Keratinocyte (primary cell): ENCODE results near the gene MDM4. TPM values are rescaled to one million over a fixed set of nuclear protein-coding genes. Genes with fewer than 3 reads are reported as not detected.

Experiments used
- DNase-seq: peaks from one replicate; pipeline ENCODE4 v3.0.0-alpha.2; 2011; ENCODE audit warnings: low read depth, missing footprints, low spot score
- FAIRE-seq: peaks from 2 replicates; lab custom pipeline; 2011; peaks lifted over from hg19 to GRCh38; lab: Jason Lieb, UNC
- H2AFZ ChIP-seq: 2 replicates; pipeline ENCODE4 v1.6.0; 2012; ENCODE audit warnings: low read length, control low read depth, inconsistent platforms; ENCODE audit not compliant: control insufficient read depth
- H3K27ac ChIP-seq: 2 replicates; pipeline ENCODE4 v1.5.1; 2011; ENCODE audit warnings: low read length; ENCODE audit not compliant: control insufficient read depth, insufficient read depth
- H3K27me3 ChIP-seq: 3 replicates; pipeline ENCODE4 v1.6.0; 2011; ENCODE audit warnings: low read length; ENCODE audit not compliant: control insufficient read depth, insufficient read depth; ENCODE audit errors: extremely low read depth
- H3K36me3 ChIP-seq, 2 experiments: 2 replicates in 1 of 2; 3 replicates in 1 of 2; pipeline ENCODE4 v1.5.1; 2011; ENCODE audit warnings: low read length in 2 of 2, mild to moderate bottlenecking in 1 of 2; ENCODE audit not compliant: control insufficient read depth in 2 of 2, insufficient read depth in 2 of 2; ENCODE audit errors: extremely low read depth in 1 of 2
- H3K4me1 ChIP-seq: 3 replicates; pipeline ENCODE4 v1.5.1; 2011; ENCODE audit warnings: low read length; ENCODE audit not compliant: control insufficient read depth, insufficient read depth; ENCODE audit errors: extremely low read depth
- H3K4me2 ChIP-seq: 3 replicates; pipeline ENCODE4 v1.6.0; 2011; ENCODE audit warnings: low read depth, low read length; ENCODE audit not compliant: control insufficient read depth, insufficient read depth; ENCODE audit errors: extremely low read depth
- H3K4me3 ChIP-seq, 3 experiments: fragments of 200-600 bp in 1 of 3; sonication (generic) in 1 of 3; 2 replicates in 2 of 3; 3 replicates in 1 of 3; pipeline ENCODE4 v1.5.1; 2011 to 2016; ENCODE audit warnings: low read length in 3 of 3, mild to moderate bottlenecking in 3 of 3, control low read depth in 2 of 3, inconsistent platforms in 1 of 3, low read depth in 1 of 3, mixed read lengths in 1 of 3, mixed run types in 1 of 3, moderate library complexity in 1 of 3; ENCODE audit not compliant: control insufficient read depth in 2 of 3, insufficient read depth in 2 of 3; ENCODE audit errors: extremely low read depth in 1 of 3
- H3K79me2 ChIP-seq: 2 replicates; pipeline ENCODE4 v1.6.0; 2012; ENCODE audit warnings: low read length; ENCODE audit not compliant: control insufficient read depth, insufficient read depth
- H3K9ac ChIP-seq: 3 replicates; pipeline ENCODE4 v1.6.0; 2011; ENCODE audit warnings: low read length; ENCODE audit not compliant: control insufficient read depth, insufficient read depth; ENCODE audit errors: extremely low read depth
- H3K9me1 ChIP-seq: 3 replicates; pipeline ENCODE4 v1.6.0; 2011; ENCODE audit warnings: low read length; ENCODE audit not compliant: control insufficient read depth, insufficient read depth; ENCODE audit errors: extremely low read depth
- H3K9me3 ChIP-seq: 2 replicates; pipeline ENCODE4 v1.5.1; 2012; ENCODE audit warnings: low read depth, low read length; ENCODE audit not compliant: control insufficient read depth
- H4K20me1 ChIP-seq: 3 replicates; pipeline ENCODE4 v1.6.0; 2011; ENCODE audit warnings: low read length; ENCODE audit not compliant: control insufficient read depth, insufficient read depth; ENCODE audit errors: extremely low read depth
- CTCF ChIP-seq, 3 experiments: IDR thresholded peaks in 1 of 3; conservative IDR thresholded peaks in 1 of 3; optimal IDR thresholded peaks in 1 of 3; 2 replicates in 2 of 3; 3 replicates in 1 of 3; pipeline versions ENCODE3 to v1.5.1; 2011; ENCODE audit warnings: low read length in 3 of 3, mild to moderate bottlenecking in 3 of 3, moderate library complexity in 2 of 3, control low read depth in 1 of 3, inconsistent platforms in 1 of 3; ENCODE audit not compliant: insufficient read depth in 2 of 3; ENCODE audit errors: extremely low read depth in 1 of 3
- EZH2 ChIP-seq: IDR thresholded peaks from one replicate; pipeline ENCODE4 v1.6.1; 2012; ENCODE audit warnings: inconsistent platforms, mild to moderate bottlenecking, low read length, moderate library complexity
- dilution Hi-C: fragments of 300-500 bp; cut with MboI; formaldehyde crosslinking; loops from one replicate; pipeline ENCODE4 v1.7.0; 2020; ENCODE audit warnings: low sequenced_read_pairs; ENCODE audit not compliant: extremely low pct_ligation_motif_present
- polyA plus RNA-seq, 5 experiments: library from polyadenylated mRNA; depleted of rRNA in 3 of 5; stranded (reverse) in 3 of 5; stranded (forward) in 1 of 5; unstranded in 1 of 5; fragments of >200 nt; gene quantifications; 1 replicate in 1 of 5; 2 replicates in 3 of 5; 3 replicates in 1 of 5; pipeline versions ENCODE4 v1.2.1 to v1.2.3, GENCODE V29; 2011 to 2012; ENCODE audit warnings: missing spikeins in 2 of 5, low read depth in 1 of 5, low replicate concordance in 1 of 5

Gene MDM4
- polyA plus RNA-seq, 1 donor (not counting 4 experiments of a cell fraction or from before 2014, with no cell fraction given), result 17.8 TPM

- Histone ChIP-seq H3K27ac (no peak overlapping the region), H3K36me3 (no peaks in the 10 kb centered on the region), H3K9me1 (no peaks in the 10 kb centered on the region), H3K4me1 (peaks cover 14% of the 10 kb centered on the region), H2AFZ (no peak overlapping the region), H4K20me1 (no peaks in the 10 kb centered on the region), H3K4me2 (no peak overlapping the region), H3K9ac (no peak overlapping the region), H3K9me3 (no peaks in the 10 kb centered on the region), H3K27me3 (no peaks in the 10 kb centered on the region), H3K79me2 (no peaks in the 10 kb centered on the region), H3K4me3 (no peak overlapping the region)
- FAIRE-seq (no peak), DNase-seq (no peak)
- dilution Hi-C loops, result no loop called here
- TF ChIP-seq CTCF (optimal IDR thresholded peaks at IDR 0.05 in 1 of 3, IDR thresholded peaks at IDR 0.05 in 1 of 3, conservative IDR thresholded peaks at IDR 0.05 in 1 of 3; ENCODE audit: extremely low read depth in 1 of 3, insufficient read depth in 2 of 3, low read length in 3 of 3) (no peak), EZH2 (no peak)
Observed at GRCh38 chr1:204475656-204476432, 40.4 kb upstream of the MDM4 start.

- Histone ChIP-seq H3K27ac (no peak overlapping the region), H3K79me2 (no peaks in the 10 kb centered on the region), H3K9ac (no peak overlapping the region), H4K20me1 (no peaks in the 10 kb centered on the region), H3K36me3 (no peaks in the 10 kb centered on the region), H3K27me3 (no peaks in the 10 kb centered on the region), H3K4me2 (no peak overlapping the region), H3K9me3 (no peaks in the 10 kb centered on the region), H3K9me1 (no peaks in the 10 kb centered on the region), H3K4me3 (no peak overlapping the region), H3K4me1 (peaks cover 14% of the 10 kb centered on the region), H2AFZ (no peak overlapping the region)
- no peak for TF ChIP-seq CTCF (optimal IDR thresholded peaks at IDR 0.05 in 1 of 3, IDR thresholded peaks at IDR 0.05 in 1 of 3, conservative IDR thresholded peaks at IDR 0.05 in 1 of 3; ENCODE audit: extremely low read depth in 1 of 3, insufficient read depth in 2 of 3, low read length in 3 of 3)
- DNase-seq, result no peak
- FAIRE-seq, result no peak
- dilution Hi-C loops, result no loop called here
Observed at GRCh38 chr1:204476563-204476962, 39.6 kb upstream of the MDM4 start.
